Bronchial epithelial cell (primary cell): ENCODE results near the gene NDNF. TPM values are rescaled to one million over a fixed set of nuclear protein-coding genes. Genes with fewer than 3 reads are reported as not detected.

Experiments used
- DNase-seq: peaks from one replicate; pipeline ENCODE4 v3.0.0-alpha.2; 2010; ENCODE audit warnings: low read depth
- FAIRE-seq: peaks from 2 replicates; lab custom pipeline; 2011; peaks lifted over from hg19 to GRCh38; lab: Jason Lieb, UNC
- H3K27me3 ChIP-seq: 2 replicates; pipeline ENCODE4 v1.5.1; 2011; ENCODE audit warnings: low read length; ENCODE audit not compliant: control insufficient read depth, insufficient read depth
- H3K36me3 ChIP-seq: 2 replicates; pipeline ENCODE4 v1.5.1; 2011; ENCODE audit warnings: low read length; ENCODE audit not compliant: control insufficient read depth, insufficient read depth
- H3K4me3 ChIP-seq: 2 replicates; pipeline ENCODE4 v1.5.1; 2011; ENCODE audit warnings: mild to moderate bottlenecking, low read depth, low read length, control low read depth
- CTCF ChIP-seq: IDR thresholded peaks from 2 replicates; pipeline ENCODE4 v1.5.1; 2011; ENCODE audit warnings: mild to moderate bottlenecking, moderate library complexity, low read length, control low read depth, inconsistent platforms; ENCODE audit not compliant: insufficient read depth, severe bottlenecking
- total RNA-seq: library from RNA; depleted of rRNA; stranded (reverse); fragments of >200 nt; gene quantifications from 2 replicates; pipeline ENCODE4 v1.2.1, GENCODE V29; 2014

NDNF gene
- total RNA-seq, 1 donor from 2014 or later: not detected

GRCh38 chr4:121011780-121012340 is 60.5 kb downstream of the NDNF start:
- Histone ChIP-seq H3K36me3 (no peaks in the 10 kb centered on the region), H3K4me3 (no peak overlapping the region), H3K27me3 (no peaks in the 10 kb centered on the region)
- FAIRE-seq: no peak
- DNase-seq: no peak
- no peak for TF ChIP-seq CTCF

- H3K4me3 ChIP-seq: no peak overlapping the region
- FAIRE-seq (no peak), DNase-seq (no peak)
- no peaks in the 10 kb centered on the region for H3K27me3 ChIP-seq
- TF ChIP-seq CTCF: no peak
- H3K36me3 ChIP-seq: no peaks in the 10 kb centered on the region
Observed at GRCh38 chr4:121011138-121011537, 61.2 kb downstream of the NDNF start.

- FAIRE-seq (no peak), DNase-seq (no peak)
- Histone ChIP-seq H3K36me3 (no peaks in the 10 kb centered on the region), H3K4me3 (no peak overlapping the region), H3K27me3 (no peaks in the 10 kb centered on the region)
- TF ChIP-seq CTCF: no peak
Observed at GRCh38 chr4:121009578-121010478, 62.5 kb downstream of the NDNF start.

- no peaks in the 10 kb centered on the region for H3K27me3 ChIP-seq
- no peak overlapping the region for H3K4me3 ChIP-seq
- no peak for DNase-seq
- H3K36me3 ChIP-seq: no peaks in the 10 kb centered on the region
- FAIRE-seq: no peak
- TF ChIP-seq CTCF: no peak
Observed at GRCh38 chr4:121007660-121008059, 64.7 kb downstream of the NDNF start.

- Histone ChIP-seq H3K27me3 (no peaks in the 10 kb centered on the region), H3K4me3 (no peak overlapping the region), H3K36me3 (no peaks in the 10 kb centered on the region)
- DNase-seq (no peak), FAIRE-seq (no peak)
- TF ChIP-seq CTCF: no peak
Observed at GRCh38 chr4:121003863-121004262, 68.5 kb downstream of the NDNF start.
